Smooth muscle cell (in vitro differentiated cells): Measurements from ENCODE around the gene PRDM11. TPM values are rescaled to one million over a fixed set of nuclear protein-coding genes. Genes with fewer than 3 reads are reported as not detected.
A peak's percentile ranks its signal among the peaks of the same experiment; 100 is the strongest.

Experiments used
- DNase-seq: peaks from one replicate; lab custom pipeline; 2025; ENCODE audit not compliant: unreplicated experiment; lab: John Stamatoyannopoulos, UW
- H2AFZ ChIP-seq: fragments of 200-600 bp; sonication (generic); 2 replicates; pipeline ENCODE4 v1.6.0; 2016; ENCODE audit warnings: antibody characterized with exemption, low read depth, mild to moderate bottlenecking
- H3F3A ChIP-seq: fragments of 200-600 bp; sonication (generic); 2 replicates; pipeline ENCODE4 v1.6.0; 2017; ENCODE audit warnings: antibody characterized with exemption, low read depth
- H3K27ac ChIP-seq: fragments of 200-600 bp; sonication (generic); 2 replicates; pipeline ENCODE4 v1.5.1; 2016; ENCODE audit warnings: low read depth, mild to moderate bottlenecking
- H3K27me3 ChIP-seq: fragments of 200-600 bp; sonication (generic); 2 replicates; pipeline ENCODE4 v1.6.1; 2016; ENCODE audit warnings: low read depth, mild to moderate bottlenecking
- H3K36me3 ChIP-seq: fragments of 200-600 bp; sonication (generic); 2 replicates; pipeline ENCODE4 v1.5.1; 2016; ENCODE audit warnings: low read depth
- H3K4me1 ChIP-seq: fragments of 200-600 bp; sonication (generic); 2 replicates; pipeline ENCODE4 v1.5.1; 2016; ENCODE audit warnings: low read depth
- H3K4me2 ChIP-seq: fragments of 200-600 bp; sonication (generic); 2 replicates; pipeline ENCODE4 v1.6.0; 2016; ENCODE audit warnings: mild to moderate bottlenecking
- H3K4me3 ChIP-seq: fragments of 200-600 bp; sonication (generic); 2 replicates; pipeline ENCODE4 v1.5.1; 2016; ENCODE audit warnings: mild to moderate bottlenecking
- H3K79me2 ChIP-seq: fragments of 200-600 bp; sonication (generic); 2 replicates; pipeline ENCODE4 v1.6.0; 2016; ENCODE audit warnings: low read depth, mild to moderate bottlenecking
- H3K9ac ChIP-seq: fragments of 200-600 bp; sonication (generic); 2 replicates; pipeline ENCODE4 v1.6.0; 2016; ENCODE audit warnings: low read depth
- H3K9me3 ChIP-seq: fragments of 200-600 bp; sonication (generic); replicated peaks from 2 replicates; pipeline ENCODE4 v1.5.1; 2016; ENCODE audit warnings: low read depth
- H4K20me1 ChIP-seq: fragments of 200-600 bp; sonication (generic); 2 replicates; pipeline ENCODE4 v1.6.0; 2016; ENCODE audit warnings: low read depth
- CTCF ChIP-seq: fragments of 200-600 bp; sonication (generic); IDR thresholded peaks from 2 replicates; pipeline ENCODE4 v1.5.1; 2017; ENCODE audit warnings: borderline replicate concordance, mild to moderate bottlenecking, antibody characterized with exemption; ENCODE audit not compliant: insufficient read depth, poor library complexity, severe bottlenecking
- WGBS: methylation state at CpG from one replicate; pipeline ENCODE4 v1.1.7; 2016; ENCODE audit warnings: low lambda C conversion rate; 5-methylcytosine and 5-hydroxymethylcytosine counted together
- polyA plus RNA-seq: library from polyadenylated mRNA; unstranded; fragments of >200 nt; fragmentation: Nextera tagmentation; extraction: Ambion mirVana; gene quantifications from 2 replicates; pipeline ENCODE4 v1.2.1, GENCODE V29; 2016
- total RNA-seq: library from RNA; depleted of rRNA; stranded (reverse); fragments of >200 nt; gene quantifications from 2 replicates; pipeline ENCODE4 v1.2.3, GENCODE V29; 2014

Gene PRDM11
- total and polyA plus RNA-seq, 2 experiments from 2014 or later: 5.8 to 6.6 TPM

GRCh38 chr11:45181193-45181888 lies 34.9 kb downstream of the PRDM11 start:
- peak overlapping the region; percentile 53 for H3K4me3 ChIP-seq
- H3K79me2 ChIP-seq: no peaks in the 10 kb centered on the region
- no peak for TF ChIP-seq CTCF
- H4K20me1 ChIP-seq: no peaks in the 10 kb centered on the region
- no peak for DNase-seq
- H3K27ac ChIP-seq: peak overlapping the region; percentile 51
- H3K4me1 ChIP-seq: peaks cover 14% of the 10 kb centered on the region
- 50% methylated on average over 24 of the region's 25 CpGs for WGBS
- H2AFZ ChIP-seq: peak overlapping the region; percentile 61
- peak overlapping the region; percentile 87 for H3K4me2 ChIP-seq
- peaks cover 10% of the 10 kb centered on the region for H3F3A ChIP-seq
- H3K27me3 ChIP-seq: no peaks in the 10 kb centered on the region
- no peaks in the 10 kb centered on the region for H3K9me3 ChIP-seq
- peak overlapping the region; percentile 68 for H3K9ac ChIP-seq
- no peaks in the 10 kb centered on the region for H3K36me3 ChIP-seq

GRCh38 chr11:45181889-45182550 lies 35.6 kb downstream of the PRDM11 start:
- no peaks in the 10 kb centered on the region for H3K27me3 ChIP-seq
- 86% methylated on average over 14 of the region's 14 CpGs for WGBS
- H3K9ac ChIP-seq: no peak overlapping the region
- peak overlapping the region; percentile 87 for H3K4me2 ChIP-seq
- no peaks in the 10 kb centered on the region for H4K20me1 ChIP-seq
- no peak overlapping the region for H3K27ac ChIP-seq
- H3K4me1 ChIP-seq: peaks cover 14% of the 10 kb centered on the region
- H3K4me3 ChIP-seq: peak overlapping the region; percentile 53
- H2AFZ ChIP-seq: no peak overlapping the region
- no peaks in the 10 kb centered on the region for H3K79me2 ChIP-seq
- H3F3A ChIP-seq: peaks cover 10% of the 10 kb centered on the region
- no peaks in the 10 kb centered on the region for H3K9me3 ChIP-seq
- no peak for DNase-seq
- H3K36me3 ChIP-seq: no peaks in the 10 kb centered on the region
- TF ChIP-seq CTCF: no peak

- H3K27ac ChIP-seq: no peak overlapping the region
- H2AFZ ChIP-seq: no peak overlapping the region
- H3F3A ChIP-seq: peaks cover 2% of the 10 kb centered on the region
- no peaks in the 10 kb centered on the region for H3K79me2 ChIP-seq
- H3K9ac ChIP-seq: no peak overlapping the region
- no peaks in the 10 kb centered on the region for H3K9me3 ChIP-seq
- H3K36me3 ChIP-seq: no peaks in the 10 kb centered on the region
- no peaks in the 10 kb centered on the region for H4K20me1 ChIP-seq
- peaks cover 14% of the 10 kb centered on the region for H3K4me1 ChIP-seq
- no peak overlapping the region for H3K4me2 ChIP-seq
- peak; percentile 46 for TF ChIP-seq CTCF
- H3K27me3 ChIP-seq: no peaks in the 10 kb centered on the region
- H3K4me3 ChIP-seq: no peak overlapping the region
- no peak for DNase-seq
- 98% methylated on average over 14 of the region's 14 CpGs for WGBS
Observed at GRCh38 chr11:45182902-45183301, 36.5 kb downstream of the PRDM11 start.

- no peaks in the 10 kb centered on the region for H3K27me3 ChIP-seq
- H4K20me1 ChIP-seq: no peaks in the 10 kb centered on the region
- H3K9me3 ChIP-seq: no peaks in the 10 kb centered on the region
- no peak overlapping the region for H3K4me2 ChIP-seq
- H3K79me2 ChIP-seq: no peaks in the 10 kb centered on the region
- no peak overlapping the region for H3K27ac ChIP-seq
- H3K4me3 ChIP-seq: no peak overlapping the region
- no peak overlapping the region for H3K9ac ChIP-seq
- H2AFZ ChIP-seq: no peak overlapping the region
- DNase-seq: no peak
- TF ChIP-seq CTCF: no peak
- no peaks in the 10 kb centered on the region for H3K36me3 ChIP-seq
- peaks cover 14% of the 10 kb centered on the region for H3K4me1 ChIP-seq
- 95% methylated on average over 2 of the region's 2 CpGs for WGBS
- no peaks in the 10 kb centered on the region for H3F3A ChIP-seq
Observed at GRCh38 chr11:45184640-45185039, 38.2 kb downstream of the PRDM11 start.
